Lung (tissue), 12 donors: ENCODE measurements around the gene GP1BB. TPM values are rescaled to one million over a fixed set of nuclear protein-coding genes. Genes with fewer than 3 reads are reported as not detected.
A peak's percentile ranks its signal among the peaks of the same experiment; 100 is the strongest.

Experiments used
- ATAC-seq: fragments of 200-7000 bp; cut with Tn5 transposase; one replicate; pipeline ENCODE4 v1.9.1; 2020; ENCODE audit warnings: moderate number of reproducible peaks; ENCODE audit not compliant: insufficient read depth, low FRiP score
- DNase-seq, 3 donors: peaks; one replicate each; pipeline ENCODE4 v3.0.0-alpha.2; 2013 to 2017
- H3K27ac ChIP-seq, 2 donors: one replicate each; pipeline ENCODE4 v1.5.1; 2013; ENCODE audit warnings: mild to moderate bottlenecking in 2 of 2, moderate library complexity in 2 of 2, control low read depth in 1 of 2, inconsistent platforms in 1 of 2, low read depth in 1 of 2, low read length in 1 of 2
- H3K27me3 ChIP-seq, 3 donors: one replicate each; pipeline ENCODE4 v1.5.1; 2013; ENCODE audit warnings: low read length in 2 of 3; ENCODE audit not compliant: control insufficient read depth in 3 of 3, insufficient read depth in 3 of 3
- H3K36me3 ChIP-seq, 4 donors: one replicate each; pipeline ENCODE4 v1.5.1; 2013; ENCODE audit warnings: low read length in 4 of 4, mild to moderate bottlenecking in 1 of 4, moderate library complexity in 1 of 4; ENCODE audit not compliant: control insufficient read depth in 4 of 4, insufficient read depth in 4 of 4
- H3K4me1 ChIP-seq, 5 donors: one replicate each; pipeline ENCODE4 v1.5.1; 2013; ENCODE audit warnings: low read length in 5 of 5, mild to moderate bottlenecking in 2 of 5, moderate library complexity in 1 of 5; ENCODE audit not compliant: control insufficient read depth in 5 of 5, insufficient read depth in 5 of 5
- H3K4me3 ChIP-seq: one replicate; pipeline ENCODE4 v1.5.1; 2013; ENCODE audit warnings: mild to moderate bottlenecking, control low read depth, moderate library complexity
- H3K9ac ChIP-seq, 2 donors: one replicate each; pipeline ENCODE4 v1.5.1; 2013; ENCODE audit warnings: low read length in 2 of 2, control low read depth in 1 of 2; ENCODE audit not compliant: insufficient read depth in 1 of 2
- H3K9me3 ChIP-seq, 4 donors: one replicate each; pipeline ENCODE4 v1.5.1; 2013; ENCODE audit warnings: low read length in 3 of 4, mild to moderate bottlenecking in 1 of 4, moderate library complexity in 1 of 4; ENCODE audit not compliant: control insufficient read depth in 4 of 4, insufficient read depth in 3 of 4
- WGBS, 2 donors: extraction: QIAGEN DNeasy Blood & Tissue Kit; methylation state at CpG; one replicate each; pipeline ENCODE4 v1.1.7; 2013; 5-methylcytosine and 5-hydroxymethylcytosine counted together
- polyA plus RNA-seq, 2 donors: library from polyadenylated mRNA; stranded (reverse); fragments of 200-250 nt; gene quantifications; one replicate each; pipeline ENCODE4 v1.2.1, GENCODE V29; 2013
- total RNA-seq, 2 donors: library from RNA; depleted of rRNA in 1 of 2; stranded (reverse); fragments of >200 nt in 1 of 2; gene quantifications; one replicate each; pipeline ENCODE4 v1.2.1, GENCODE V29; 2014 to 2021
- TF ChIP-seq, protein P1 (sequence below): IDR thresholded peaks from 2 replicates; pipeline ENCODE4 v1.5.1; 2012; ENCODE audit warnings: mild to moderate bottlenecking; ENCODE audit errors: control extremely low read depth, extremely low read depth
- donor health status: control.
- donor health status: control.
- donor health status: Bipolar disorder and iron deficiency.
- donor health status: healthy.
- donor health status: DM: yes; HTN: yes; CAD: no.

Gene GP1BB
- total and polyA plus RNA-seq, 4 donors = 1.9 to 5.5 (median 3.4) TPM

DNA sequence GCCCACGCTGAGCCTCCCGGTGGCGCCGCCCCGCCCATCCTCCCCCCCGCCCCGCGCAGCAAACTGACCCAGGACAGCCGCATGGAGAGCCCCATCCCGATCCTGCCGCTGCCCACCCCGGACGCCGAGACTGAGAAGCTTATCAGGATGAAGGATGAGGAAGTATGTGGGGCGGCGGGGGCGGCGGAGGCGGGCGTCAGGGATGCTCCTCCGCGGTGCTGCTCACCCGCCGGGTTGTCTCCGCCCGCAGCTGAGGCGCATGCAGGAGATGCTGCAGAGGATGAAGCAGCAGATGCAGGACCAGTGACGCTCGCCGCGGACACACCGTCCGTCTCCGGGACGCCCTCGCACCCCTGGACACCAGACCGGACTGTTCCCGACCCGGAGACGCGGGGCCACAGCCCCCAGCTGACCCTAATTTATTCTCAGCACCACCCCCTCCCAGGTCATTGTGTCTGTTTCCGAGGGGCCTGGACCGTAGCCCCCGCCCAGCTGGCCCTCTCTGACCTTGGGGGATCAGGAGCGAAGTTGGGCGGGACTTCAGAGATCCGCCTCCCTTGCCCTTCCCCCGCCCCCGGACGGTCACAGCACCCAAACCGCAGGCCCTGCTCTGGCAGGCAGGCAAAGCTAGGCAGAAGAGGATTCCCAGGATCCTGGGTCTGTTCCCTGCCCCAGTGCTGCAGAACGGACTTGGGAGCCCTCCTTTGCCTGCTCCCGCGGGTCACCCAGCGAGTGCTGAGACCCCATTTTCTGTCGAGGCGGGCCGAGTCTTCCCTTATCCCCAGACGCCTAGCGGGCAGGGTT lies 959 bp upstream of the GP1BB start:
- WGBS, 2 donors = 67 to 85% methylated on average over 51 to 60 of the region's 60 CpGs
- no peak overlapping the region for H3K4me3 ChIP-seq
- no peaks in the 10 kb centered on the region for H3K9me3 ChIP-seq
- DNase-seq (no peak), ATAC-seq (no peak)
- peaks cover 0 to 22% (median 10%) of the 10 kb centered on the region in 5 donors for H3K4me1 ChIP-seq
- TF ChIP-seq, protein P1, sequence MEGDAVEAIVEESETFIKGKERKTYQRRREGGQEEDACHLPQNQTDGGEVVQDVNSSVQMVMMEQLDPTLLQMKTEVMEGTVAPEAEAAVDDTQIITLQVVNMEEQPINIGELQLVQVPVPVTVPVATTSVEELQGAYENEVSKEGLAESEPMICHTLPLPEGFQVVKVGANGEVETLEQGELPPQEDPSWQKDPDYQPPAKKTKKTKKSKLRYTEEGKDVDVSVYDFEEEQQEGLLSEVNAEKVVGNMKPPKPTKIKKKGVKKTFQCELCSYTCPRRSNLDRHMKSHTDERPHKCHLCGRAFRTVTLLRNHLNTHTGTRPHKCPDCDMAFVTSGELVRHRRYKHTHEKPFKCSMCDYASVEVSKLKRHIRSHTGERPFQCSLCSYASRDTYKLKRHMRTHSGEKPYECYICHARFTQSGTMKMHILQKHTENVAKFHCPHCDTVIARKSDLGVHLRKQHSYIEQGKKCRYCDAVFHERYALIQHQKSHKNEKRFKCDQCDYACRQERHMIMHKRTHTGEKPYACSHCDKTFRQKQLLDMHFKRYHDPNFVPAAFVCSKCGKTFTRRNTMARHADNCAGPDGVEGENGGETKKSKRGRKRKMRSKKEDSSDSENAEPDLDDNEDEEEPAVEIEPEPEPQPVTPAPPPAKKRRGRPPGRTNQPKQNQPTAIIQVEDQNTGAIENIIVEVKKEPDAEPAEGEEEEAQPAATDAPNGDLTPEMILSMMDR = no peak
- H3K9ac ChIP-seq = no peak overlapping the region
- peaks cover 0 to 17% (median 4%) of the 10 kb centered on the region in 4 donors for H3K36me3 ChIP-seq
- peaks cover 0 to 16% (median 11%) of the 10 kb centered on the region in 3 donors for H3K27me3 ChIP-seq
- peak overlapping the region in 1 of 2 donors; percentile 58 for H3K27ac ChIP-seq

GRCh38 chr22:19722982-19723231 lies 432 bp upstream of the GP1BB start:
- Histone ChIP-seq H3K36me3 (peaks cover 0 to 17% (median 4%) of the 10 kb centered on the region in 4 donors), H3K9me3 (no peaks in the 10 kb centered on the region), H3K4me3 (no peak overlapping the region), H3K4me1 (peaks cover 0 to 18% (median 5%) of the 10 kb centered on the region in 5 donors), H3K27ac (peak overlapping the region in 1 of 2 donors; percentile 58), H3K9ac (no peak overlapping the region), H3K27me3 (peaks cover 0 to 16% (median 11%) of the 10 kb centered on the region in 3 donors)
- TF ChIP-seq, protein P1 = no peak
- ATAC-seq (no peak), DNase-seq (no peak)
- WGBS, 2 donors = 38 to 39% methylated on average over 15 of the region's 15 CpGs

DNA sequence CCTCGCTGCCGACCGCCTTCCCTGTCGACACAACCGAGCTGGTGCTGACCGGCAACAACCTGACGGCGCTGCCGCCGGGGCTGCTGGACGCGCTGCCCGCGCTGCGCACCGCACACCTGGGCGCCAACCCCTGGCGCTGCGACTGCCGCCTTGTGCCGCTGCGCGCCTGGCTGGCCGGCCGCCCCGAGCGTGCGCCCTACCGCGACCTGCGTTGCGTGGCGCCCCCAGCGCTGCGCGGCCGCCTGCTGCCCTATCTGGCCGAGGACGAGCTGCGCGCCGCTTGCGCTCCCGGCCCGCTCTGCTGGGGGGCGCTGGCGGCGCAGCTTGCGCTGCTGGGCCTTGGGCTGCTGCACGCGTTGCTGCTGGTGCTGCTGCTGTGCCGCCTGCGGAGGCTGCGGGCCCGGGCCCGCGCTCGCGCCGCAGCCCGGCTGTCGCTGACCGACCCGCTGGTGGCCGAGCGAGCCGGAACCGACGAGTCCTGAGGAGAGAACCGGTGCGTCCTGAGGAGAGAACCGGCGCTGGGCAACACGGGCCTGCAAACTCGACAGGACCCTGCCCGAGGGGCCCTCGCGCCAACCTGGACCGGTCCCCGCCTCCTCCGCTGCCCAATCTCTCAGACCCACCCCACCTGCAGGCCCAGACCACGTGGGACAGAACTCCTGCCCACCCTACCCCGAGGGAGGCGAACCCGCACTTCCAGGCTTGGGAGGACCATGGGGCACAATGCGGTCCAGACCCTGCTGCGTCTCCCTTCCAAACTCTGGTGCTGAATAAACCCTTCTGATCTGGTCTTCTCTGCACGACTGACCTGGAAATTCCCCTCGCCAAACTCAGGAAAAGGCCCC lies 866 bp downstream of the GP1BB start:
- H3K27me3 ChIP-seq = peaks cover 0 to 16% (median 11%) of the 10 kb centered on the region in 3 donors
- 14 to 19% methylated on average over 59 to 89 of the region's 89 CpGs for WGBS, 2 donors
- H3K9me3 ChIP-seq = no peaks in the 10 kb centered on the region
- H3K4me1 ChIP-seq = peaks cover 0 to 13% (median 5%) of the 10 kb centered on the region in 5 donors
- peak overlapping the region in 1 of 2 donors; percentile 56 for H3K27ac ChIP-seq
- H3K36me3 ChIP-seq = peaks cover 0 to 17% (median 4%) of the 10 kb centered on the region in 4 donors
- TF ChIP-seq, protein P1 = no peak
- ATAC-seq = no peak
- no peak overlapping the region for H3K4me3 ChIP-seq
- peak in 1 of 3 donors; percentile 54 for DNase-seq
- H3K9ac ChIP-seq = no peak overlapping the region
